AG04449 (cell line): ENCODE measurements around the gene CSRNP2.

Source experiments
- CTCF ChIA-PET: fragments of 350-600 bp; formaldehyde crosslinking; extraction: SDS; loops from one replicate; lab custom pipeline; 2021; ENCODE audit warnings: antibody characterized with exemption; lab: Yijun Ruan, JAX
- POLR2A ChIA-PET: fragments of 400-600, 350-600 bp; formaldehyde crosslinking; extraction: SDS; loops from one replicate; lab custom pipeline; 2020; ENCODE audit warnings: antibody characterized with exemption, inconsistent platforms; lab: Yijun Ruan, JAX
- DNase-seq: peaks from one replicate; pipeline ENCODE4 v3.0.0-alpha.2; 2010; ENCODE audit warnings: low read depth, low spot score
- H3K4me3 ChIP-seq: 2 replicates; pipeline ENCODE4 v1.5.1; 2011; ENCODE audit warnings: low read depth, mild to moderate bottlenecking, control low read depth, low read length
- CTCF ChIP-seq: IDR thresholded peaks from one replicate; pipeline ENCODE4 v1.5.1; 2011; ENCODE audit warnings: mild to moderate bottlenecking, moderate library complexity, low read length, control low read depth, inconsistent platforms; ENCODE audit not compliant: insufficient read depth; ENCODE audit errors: missing control alignments

CSRNP2 gene

GRCh38 chr12:51126297-51126696 lies 42.9 kb upstream of the CSRNP2 start:
- ChIA-PET POLR2A (interaction anchor here (0.9 kb wide), 1 partner anchor 43 kb away, joined by 5 read pairs; the partner anchor contains the start of gene CSRNP2), CTCF (no interaction called here)
- H3K4me3 ChIP-seq: no peak overlapping the region
- DNase-seq: no peak
- no peak for TF ChIP-seq CTCF

GRCh38 chr12:51124504-51124903 lies 41.1 kb upstream of the CSRNP2 start:
- CTCF ChIA-PET: interaction anchor here (1.1 kb wide), 1 partner anchor 217 kb away, joined by 3 read pairs; no protein-coding TSS in a partner anchor
- POLR2A ChIA-PET: no interaction called here

GRCh38 chr12:51122844-51123243 lies 39.4 kb upstream of the CSRNP2 start:
- no peak overlapping the region for H3K4me3 ChIP-seq
- CTCF ChIA-PET: no interaction called here
- no peak for TF ChIP-seq CTCF
- POLR2A ChIA-PET: no interaction called here
- no peak for DNase-seq

More at GRCh38 chr12:51124504-51124903, 41.1 kb upstream of the CSRNP2 start:
- H3K4me3 ChIP-seq: no peak overlapping the region
- DNase-seq: no peak
- no peak for TF ChIP-seq CTCF

- no peak for DNase-seq
- no peak overlapping the region for H3K4me3 ChIP-seq
Observed at GRCh38 chr12:51118706-51119105, 35.3 kb upstream of the CSRNP2 start.

GRCh38 chr12:51115533-51115932 lies 32.1 kb upstream of the CSRNP2 start:
- POLR2A ChIA-PET: no interaction called here
- CTCF ChIA-PET: no interaction called here

More at GRCh38 chr12:51118706-51119105, 35.3 kb upstream of the CSRNP2 start:
- POLR2A ChIA-PET: no interaction called here
- TF ChIP-seq CTCF: no peak
- CTCF ChIA-PET: no interaction called here

GRCh38 chr12:51108136-51108535 lies 24.7 kb upstream of the CSRNP2 start:
- ChIA-PET CTCF (no interaction called here), POLR2A (no interaction called here)
- H3K4me3 ChIP-seq: no peak overlapping the region
- no peak for TF ChIP-seq CTCF
- DNase-seq: no peak

More at GRCh38 chr12:51115533-51115932, 32.1 kb upstream of the CSRNP2 start:
- H3K4me3 ChIP-seq: no peak overlapping the region
- TF ChIP-seq CTCF: no peak
- no peak for DNase-seq
